Fibroblast of skin of left biceps (primary cell): ENCODE data around the gene ZNF774.
"Not testable (repeated sequence)": the region's sequence is repeated elsewhere in the genome, so short reads cannot be mapped to it uniquely, and the experiment has no call there.

Experiments used
- DNase-seq, 2 experiments: peaks; one replicate each; pipeline ENCODE4 v3.0.0-alpha.2; 2013; ENCODE audit warnings: low read depth in 2 of 2

Gene ZNF774

DNA sequence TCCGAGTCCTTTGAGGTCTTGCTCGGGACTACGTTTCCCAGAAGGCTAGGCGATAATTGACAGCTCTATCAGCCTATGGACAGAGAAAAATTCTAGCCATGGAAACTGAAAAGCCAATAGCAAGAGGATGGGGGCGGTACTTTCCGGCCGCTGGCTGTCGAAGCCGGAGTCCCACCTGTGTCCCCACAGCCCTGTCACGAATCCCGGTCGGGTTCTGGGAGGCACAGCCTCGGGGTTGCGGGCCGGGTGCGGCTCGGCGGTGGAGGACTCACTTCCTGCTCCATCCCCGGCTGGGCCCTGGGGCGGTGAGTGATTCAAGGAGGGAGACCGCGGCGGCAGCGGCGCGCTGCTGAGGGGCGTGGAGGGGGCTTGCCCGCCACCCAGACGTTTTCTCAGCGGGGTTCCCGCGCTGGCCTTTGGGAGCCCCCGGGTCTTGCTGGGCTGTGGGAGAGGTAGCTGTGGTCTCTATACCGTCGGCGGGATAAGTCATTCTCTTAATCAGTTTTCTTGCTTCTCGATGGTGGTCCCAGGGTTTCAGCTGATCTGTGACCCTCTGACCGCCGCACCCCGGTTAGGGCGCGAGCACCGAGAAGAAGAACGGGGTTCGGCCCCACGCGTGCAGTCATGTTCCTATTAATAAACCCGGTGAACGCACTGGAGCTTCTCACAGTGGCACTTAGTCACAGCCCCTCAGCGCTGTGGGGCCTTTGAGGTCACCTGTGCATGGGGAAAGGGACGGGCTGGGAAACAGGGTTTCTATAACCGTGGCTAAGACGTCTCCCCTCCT lies at the start of gene ZNF774:
Gene ZNF774 (plus strand): TSS at position 178 of the 787 bp plus-strand sequence. CDS start 2,377 bp downstream, outside the sequence.
- DNase-seq, result peak; percentile 88 to 89

DNA sequence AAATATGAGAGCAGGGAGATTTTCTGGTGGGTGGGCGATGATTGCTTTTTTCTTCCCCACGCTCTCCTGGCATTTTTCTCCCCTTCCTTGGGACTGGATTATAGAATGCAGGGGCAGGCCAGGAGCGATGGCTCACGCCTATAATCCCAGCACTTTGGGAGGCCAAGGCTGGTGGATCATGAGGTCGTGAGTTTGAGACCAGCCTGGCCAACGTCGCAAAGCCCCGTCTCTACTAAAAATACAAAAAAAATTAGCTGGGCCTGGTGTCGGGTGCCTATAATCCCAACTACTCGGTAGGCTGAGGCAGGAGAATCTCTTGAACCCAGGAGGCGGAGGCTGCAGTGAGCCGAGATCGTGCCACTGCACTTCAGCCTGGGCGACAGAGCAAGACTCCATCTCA lies 46.7 kb upstream of the ZNF774 start:
- not testable (repeated sequence) for DNase-seq

DNA sequence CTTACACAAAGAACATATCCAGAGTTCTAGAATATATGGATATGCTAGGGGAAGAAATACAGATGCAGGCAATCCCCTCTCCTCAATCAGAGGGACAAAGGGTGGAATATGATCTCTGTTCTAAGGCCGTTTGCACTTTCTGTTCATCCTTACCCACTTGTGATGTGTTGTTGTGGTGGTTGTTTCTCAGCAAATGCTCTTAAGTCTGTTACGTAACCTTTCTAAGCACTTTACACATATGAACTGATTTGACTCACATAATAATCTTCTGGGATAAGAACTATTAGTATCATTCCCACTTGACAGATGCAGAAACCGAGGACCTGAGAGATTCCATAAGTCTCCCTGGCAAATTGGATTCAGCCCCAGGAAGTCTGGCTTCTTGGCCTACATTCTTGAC lies 46.2 kb upstream of the ZNF774 start:
- DNase-seq, result no peak

DNA sequence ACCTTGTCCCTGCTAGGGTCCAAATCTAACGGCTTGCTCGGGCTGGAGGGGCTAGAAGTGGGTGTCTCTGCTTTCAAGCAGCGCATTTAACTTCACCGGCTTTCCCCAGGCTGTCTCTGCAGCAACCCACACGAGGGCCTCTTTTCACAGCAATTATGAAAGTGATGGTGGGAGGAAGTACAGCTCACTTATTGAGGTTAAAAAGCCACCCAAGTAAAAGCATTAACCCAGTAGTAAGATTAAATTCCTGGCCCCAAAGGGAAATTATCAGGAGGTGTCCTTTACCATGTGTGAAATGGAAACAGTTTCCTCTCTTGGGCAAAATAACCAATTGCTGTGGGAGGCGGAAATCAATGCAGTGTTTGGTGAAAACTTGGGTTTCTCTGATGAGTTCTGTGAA lies 45.5 kb upstream of the ZNF774 start:
- no peak for DNase-seq

DNA sequence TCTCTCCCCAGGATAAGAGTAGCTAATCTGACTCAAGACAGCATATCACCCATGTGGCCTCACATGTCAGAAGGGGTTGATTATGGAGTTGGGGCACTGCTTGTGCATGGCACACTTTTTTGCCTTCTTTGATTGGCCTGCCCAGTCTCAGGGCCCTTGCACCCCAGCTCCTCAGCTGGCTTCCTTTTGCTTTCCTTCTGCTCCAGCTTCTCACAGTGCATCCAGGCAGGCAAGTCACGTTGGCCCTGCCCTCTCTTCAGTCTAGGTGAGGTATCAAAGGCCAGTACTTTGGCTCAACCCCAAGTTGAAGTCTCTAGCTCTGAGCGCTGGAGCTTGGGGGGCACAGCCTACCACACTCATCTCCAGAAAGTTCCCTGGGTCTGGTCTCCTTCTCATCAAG lies 44.4 kb upstream of the ZNF774 start:
- no peak for DNase-seq

DNA sequence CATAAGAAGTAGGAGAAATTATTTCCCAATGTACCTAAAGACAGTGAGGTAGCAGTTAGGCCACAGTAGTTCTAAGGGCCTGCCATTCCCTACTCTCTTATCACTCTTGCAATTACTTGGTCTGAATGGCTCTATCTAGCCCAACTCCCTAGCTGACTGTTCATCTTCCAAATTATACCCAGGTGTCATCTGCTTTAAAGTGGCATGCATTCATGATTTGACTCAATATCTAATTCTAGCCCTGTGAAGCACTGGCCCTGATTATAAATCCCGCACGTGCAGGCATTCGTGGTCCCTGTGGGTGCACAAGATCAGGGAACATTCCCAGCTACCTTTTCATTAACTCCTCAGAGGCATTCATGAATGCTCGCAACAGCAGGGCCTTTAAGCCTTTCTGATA lies 43.1 kb upstream of the ZNF774 start:
- DNase-seq, result no peak

- DNase-seq, result no peak
Measured at GRCh38 chr15:90315278-90315982, 36.7 kb upstream of the ZNF774 start.

- DNase-seq, result no peak
Measured at GRCh38 chr15:90316139-90316538, 35.9 kb upstream of the ZNF774 start.

GRCh38 chr15:90318591-90318990 lies 33.5 kb upstream of the ZNF774 start:
- no peak for DNase-seq

DNA sequence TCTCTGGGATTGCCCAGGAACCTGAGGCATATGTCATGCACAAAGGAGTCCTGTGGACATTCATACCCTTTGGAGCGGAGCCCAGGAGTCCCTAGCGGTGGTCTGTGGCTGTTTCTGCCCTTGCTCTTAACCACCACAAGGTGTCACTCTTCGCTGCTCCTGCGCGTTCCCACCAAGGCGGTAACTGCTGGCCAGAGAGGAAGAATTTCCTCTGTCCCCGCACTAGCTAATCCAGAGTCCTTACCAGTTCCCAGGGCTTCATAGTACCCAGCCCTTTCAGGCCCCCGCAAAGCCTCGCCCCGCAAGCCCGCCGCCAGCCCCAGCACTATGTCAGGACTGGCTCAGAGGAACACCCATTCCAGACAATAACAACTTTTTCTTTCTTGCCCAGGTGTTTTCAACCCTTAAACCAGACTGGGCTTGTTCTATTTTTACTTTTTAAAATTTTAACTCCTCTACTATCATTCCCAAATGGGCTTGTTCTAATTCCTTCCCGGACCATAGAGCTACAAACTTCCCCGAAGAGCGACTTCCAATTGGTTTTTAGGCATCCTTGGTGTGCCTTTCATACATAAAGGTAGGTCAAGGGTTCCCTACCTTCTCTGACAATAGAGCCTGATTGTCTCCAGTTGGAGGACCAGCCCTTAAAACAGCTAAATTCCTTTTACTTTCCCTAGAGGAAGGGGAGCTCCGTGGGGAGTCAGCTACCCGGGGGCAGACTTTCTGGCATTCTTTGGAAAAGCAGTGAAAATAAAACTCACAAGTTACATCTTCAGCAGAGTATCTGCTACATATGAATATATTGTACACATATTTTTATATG lies 31.8 kb upstream of the ZNF774 start:
- peak; percentile 68 to 72 for DNase-seq

- DNase-seq, result no peak
Measured at GRCh38 chr15:90320885-90321278, 31.2 kb upstream of the ZNF774 start.

DNA sequence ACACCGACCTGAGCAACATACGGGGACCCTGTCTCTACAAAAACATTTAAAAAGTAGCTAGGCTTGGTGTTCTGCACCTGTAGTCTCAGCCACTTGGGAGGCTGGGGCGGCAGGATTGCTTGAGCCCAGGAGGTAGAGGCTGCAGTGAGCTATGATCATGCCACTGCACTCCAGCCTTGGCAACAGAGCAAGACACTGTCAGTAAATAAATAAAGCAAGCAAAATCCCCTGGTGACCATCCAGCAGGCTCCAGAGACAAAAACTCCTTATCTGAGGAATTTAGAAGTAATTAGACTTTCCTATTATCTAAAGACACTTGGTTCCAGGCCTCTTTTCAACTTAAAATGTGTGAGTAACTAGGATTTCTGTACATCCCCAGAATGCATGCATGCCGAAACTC lies 29.5 kb upstream of the ZNF774 start:
- DNase-seq, result no peak

- DNase-seq, result no peak
Measured at GRCh38 chr15:90325726-90326125, 26.4 kb upstream of the ZNF774 start.

DNA sequence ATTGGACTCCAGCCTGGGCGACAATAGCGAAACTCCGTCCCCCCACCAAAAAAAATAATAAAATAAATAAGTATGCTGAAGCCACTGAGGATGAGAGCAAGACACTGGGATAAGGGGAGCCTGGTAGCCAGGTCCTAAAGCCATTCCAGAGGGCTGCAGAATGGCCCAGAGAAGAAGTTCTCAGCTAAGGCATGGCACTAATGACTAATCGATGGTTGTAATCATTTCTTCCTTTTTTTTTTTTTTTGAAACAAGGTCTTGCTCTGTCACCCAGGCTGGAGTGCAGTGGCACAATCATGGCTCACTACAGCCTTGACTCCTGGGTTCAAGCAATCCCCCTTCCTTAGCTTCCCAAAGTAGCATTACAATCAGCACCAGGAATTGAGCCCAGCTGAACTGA lies 25.6 kb upstream of the ZNF774 start:
- DNase-seq, result no peak

DNA sequence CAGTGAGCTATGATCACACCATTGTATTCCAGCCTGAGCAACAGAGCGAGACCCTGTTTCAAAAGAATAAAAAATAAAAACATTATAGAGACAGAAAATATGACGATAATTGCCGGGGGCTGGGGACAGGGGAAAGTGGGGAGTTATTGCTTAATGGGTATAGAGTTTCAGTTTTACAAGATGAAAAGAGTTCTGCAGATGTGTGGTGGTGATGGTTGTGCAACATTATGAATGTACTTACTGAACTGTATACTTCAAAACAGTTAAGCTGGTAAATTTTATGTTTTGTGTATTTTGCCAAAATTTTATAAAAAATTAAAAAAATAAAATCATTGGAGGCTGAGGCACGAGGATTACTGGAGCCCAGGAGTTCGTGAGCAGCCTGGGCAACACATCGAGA lies 24.8 kb upstream of the ZNF774 start:
- no peak for DNase-seq

- no peak for DNase-seq
Measured at GRCh38 chr15:90334304-90334731, 17.8 kb upstream of the ZNF774 start.

GRCh38 chr15:90336705-90337141 lies 15.4 kb upstream of the ZNF774 start:
- peak in 1 of 2 experiments; percentile 25 for DNase-seq

DNA sequence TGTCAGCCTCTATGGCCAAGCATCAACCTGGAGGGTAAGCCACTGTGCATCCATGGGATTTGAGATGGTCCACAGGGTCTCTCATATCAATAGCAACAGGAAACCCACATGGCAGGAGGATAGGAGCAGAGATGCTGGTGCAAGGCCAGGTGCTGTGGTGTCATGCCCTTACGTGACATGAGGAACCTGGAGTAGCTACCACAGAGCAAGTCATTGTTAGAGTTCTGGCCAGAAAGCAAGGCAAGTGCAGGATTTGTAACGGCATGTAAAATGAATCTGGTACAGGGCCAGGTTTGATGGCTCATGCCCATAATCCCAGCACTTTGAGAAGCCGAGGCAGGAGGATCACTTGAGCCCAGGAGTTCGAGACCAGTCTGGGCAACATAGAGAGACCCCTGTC lies 14.8 kb upstream of the ZNF774 start:
- DNase-seq, result no peak

- no peak for DNase-seq
Measured at GRCh38 chr15:90338532-90338931, 13.6 kb upstream of the ZNF774 start.

- no peak for DNase-seq
Measured at GRCh38 chr15:90340345-90340744, 11.7 kb upstream of the ZNF774 start.

GRCh38 chr15:90343302-90343790 lies 8.7 kb upstream of the ZNF774 start:
- no peak for DNase-seq

DNA sequence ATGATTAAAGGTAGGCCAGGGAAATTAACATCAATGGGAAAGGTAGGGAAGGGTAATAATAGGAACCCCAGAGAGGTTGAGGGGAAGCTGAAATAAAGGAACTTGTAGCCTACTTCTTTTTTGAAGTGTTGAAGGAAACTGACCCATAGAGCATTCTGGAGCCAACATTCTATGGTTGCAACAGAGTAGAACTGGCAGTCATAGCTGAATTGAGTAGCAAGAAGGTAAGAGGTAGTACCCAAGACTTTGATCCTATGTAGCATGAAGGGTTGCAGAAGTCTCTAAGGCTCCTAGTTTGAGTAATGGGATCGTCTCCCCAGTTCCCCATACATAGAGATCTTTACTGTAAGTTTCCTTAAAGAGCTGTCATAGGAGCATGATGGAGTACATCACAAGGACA lies 7.4 kb upstream of the ZNF774 start:
- DNase-seq, result no peak
